Inflammatory macrophage treated with lipopolysaccharide for 1 hour (primary cell): ENCODE data around the gene ZNF207.
"Not testable (repeated sequence)": the region's sequence is repeated elsewhere in the genome, so short reads cannot be mapped to it uniquely, and the experiment has no call there.

Experiments
- DNase-seq, 2 donors: peaks; one replicate each; pipeline ENCODE4 v3.0.0-alpha.2; 2020 to 2022

ZNF207 gene

DNA sequence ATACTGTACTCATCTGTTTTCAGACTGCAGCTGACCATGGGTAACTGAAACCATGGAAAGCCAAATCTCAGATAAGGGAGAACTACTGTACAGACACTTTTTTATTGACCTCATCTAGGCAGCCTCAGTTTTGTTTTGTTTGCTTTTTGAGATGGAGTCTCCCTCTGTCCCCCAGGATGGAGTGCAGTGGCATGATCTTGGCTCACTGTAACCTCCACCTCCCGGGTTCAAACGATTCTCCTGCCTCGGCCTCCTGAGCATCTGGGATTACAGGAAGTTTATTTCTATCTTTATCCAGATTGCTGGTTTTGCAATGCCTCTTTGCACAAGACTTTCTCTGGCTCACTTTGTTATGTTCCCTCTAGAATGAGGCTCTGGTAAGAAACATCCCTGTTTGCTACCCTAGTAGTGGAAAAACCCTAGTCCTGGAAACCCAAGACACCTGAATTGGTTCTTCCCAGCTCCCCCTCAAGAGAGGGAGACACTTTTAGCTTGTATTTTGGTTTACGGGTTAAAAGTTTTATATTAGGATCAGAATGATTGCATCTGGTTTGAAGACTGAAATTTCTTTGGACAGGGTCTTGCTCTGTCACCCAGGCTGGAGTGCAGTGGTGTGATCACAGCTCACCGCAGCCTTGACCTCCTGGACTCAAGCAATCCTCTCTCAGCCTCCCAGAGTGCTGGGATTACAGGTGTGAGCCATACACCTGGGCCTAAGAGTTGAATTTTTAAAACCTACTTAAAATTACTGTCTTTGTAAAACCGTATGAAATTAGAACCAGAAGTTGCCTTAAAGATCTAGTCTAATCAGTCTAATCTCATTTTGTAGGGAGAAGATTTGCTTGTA is 38.9 kb downstream of the ZNF207 start:
- DNase-seq = no peak

- DNase-seq = no peak
Observed at GRCh38 chr17:32393904-32394303, 43.9 kb downstream of the ZNF207 start.

- DNase-seq = no peak
Observed at GRCh38 chr17:32396343-32396742, 46.4 kb downstream of the ZNF207 start.

DNA sequence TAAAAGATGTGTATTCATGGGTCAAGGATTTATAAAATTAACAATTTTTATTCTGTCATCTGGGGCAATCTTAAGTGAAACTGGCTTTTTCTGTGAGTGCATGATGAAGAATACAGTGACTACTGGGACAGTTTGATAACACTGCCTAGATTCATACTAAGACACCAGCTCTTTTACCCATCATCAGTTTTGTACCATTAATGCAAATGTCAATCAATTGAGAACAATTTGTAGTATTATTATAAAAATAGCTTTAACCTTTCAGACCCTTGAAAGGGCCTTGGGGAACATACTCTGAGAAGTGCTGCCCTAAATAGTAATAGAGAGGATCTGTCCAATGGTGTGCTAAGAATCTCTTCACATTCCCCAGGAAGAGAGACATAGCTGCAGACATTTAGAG is 49.0 kb downstream of the ZNF207 start:
- DNase-seq = no peak

GRCh38 chr17:32410085-32410484 is 60.1 kb downstream of the ZNF207 start:
- not testable (repeated sequence) for DNase-seq

GRCh38 chr17:32426894-32427293 is 76.9 kb downstream of the ZNF207 start:
- no peak for DNase-seq

DNA sequence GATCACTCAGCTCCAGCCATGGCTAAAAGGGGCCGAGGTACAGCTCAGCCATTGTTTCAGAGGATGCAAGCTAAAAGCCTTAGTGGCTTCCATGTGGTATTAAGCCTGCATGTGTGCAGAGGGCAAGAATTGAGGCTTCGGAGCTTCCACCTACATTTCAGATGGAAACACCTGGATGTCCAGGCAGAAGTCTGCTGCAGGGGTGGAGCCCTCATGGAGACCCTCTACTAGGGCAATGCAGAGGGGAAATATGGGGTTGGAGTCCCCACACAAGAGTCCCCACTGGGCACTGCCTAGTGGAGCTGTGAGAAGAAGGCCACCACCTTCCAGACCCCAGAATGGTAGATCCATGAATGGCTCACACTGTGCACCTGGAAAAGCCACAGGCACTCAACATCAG is 79.6 kb downstream of the ZNF207 start:
- DNase-seq = no peak
